Ramos (cell line): Measurements from ENCODE around the gene TRPV2.

Experiments used
- in situ Hi-C: fragments of 300-500 bp; cut with MboI; formaldehyde crosslinking; loops from one replicate; pipeline ENCODE4 v1.14.3; 2022; ENCODE audit warnings: low sequenced_read_pairs; ENCODE audit not compliant: unreplicated experiment

Gene TRPV2

DNA sequence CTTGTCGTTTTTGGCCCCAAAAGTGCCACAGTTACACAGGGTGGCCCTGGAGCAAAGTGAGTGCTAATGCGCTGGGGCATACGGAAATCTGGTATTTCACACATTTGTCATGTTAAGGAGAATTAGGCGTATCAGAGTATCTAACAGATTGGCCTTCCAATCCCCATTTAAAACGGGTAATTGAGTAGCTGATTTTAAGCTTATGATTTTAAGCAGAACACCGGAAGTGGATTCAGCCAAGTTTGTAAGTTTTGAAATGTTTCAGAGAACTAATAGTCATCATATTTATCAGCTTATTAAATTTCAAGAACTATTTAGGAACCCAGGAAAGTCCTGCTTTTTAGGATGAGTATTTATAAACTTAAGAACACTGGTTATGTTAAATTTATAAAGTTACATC, 57.2 kb downstream of the TRPV2 start:
- in situ Hi-C loops: no loop called here

DNA sequence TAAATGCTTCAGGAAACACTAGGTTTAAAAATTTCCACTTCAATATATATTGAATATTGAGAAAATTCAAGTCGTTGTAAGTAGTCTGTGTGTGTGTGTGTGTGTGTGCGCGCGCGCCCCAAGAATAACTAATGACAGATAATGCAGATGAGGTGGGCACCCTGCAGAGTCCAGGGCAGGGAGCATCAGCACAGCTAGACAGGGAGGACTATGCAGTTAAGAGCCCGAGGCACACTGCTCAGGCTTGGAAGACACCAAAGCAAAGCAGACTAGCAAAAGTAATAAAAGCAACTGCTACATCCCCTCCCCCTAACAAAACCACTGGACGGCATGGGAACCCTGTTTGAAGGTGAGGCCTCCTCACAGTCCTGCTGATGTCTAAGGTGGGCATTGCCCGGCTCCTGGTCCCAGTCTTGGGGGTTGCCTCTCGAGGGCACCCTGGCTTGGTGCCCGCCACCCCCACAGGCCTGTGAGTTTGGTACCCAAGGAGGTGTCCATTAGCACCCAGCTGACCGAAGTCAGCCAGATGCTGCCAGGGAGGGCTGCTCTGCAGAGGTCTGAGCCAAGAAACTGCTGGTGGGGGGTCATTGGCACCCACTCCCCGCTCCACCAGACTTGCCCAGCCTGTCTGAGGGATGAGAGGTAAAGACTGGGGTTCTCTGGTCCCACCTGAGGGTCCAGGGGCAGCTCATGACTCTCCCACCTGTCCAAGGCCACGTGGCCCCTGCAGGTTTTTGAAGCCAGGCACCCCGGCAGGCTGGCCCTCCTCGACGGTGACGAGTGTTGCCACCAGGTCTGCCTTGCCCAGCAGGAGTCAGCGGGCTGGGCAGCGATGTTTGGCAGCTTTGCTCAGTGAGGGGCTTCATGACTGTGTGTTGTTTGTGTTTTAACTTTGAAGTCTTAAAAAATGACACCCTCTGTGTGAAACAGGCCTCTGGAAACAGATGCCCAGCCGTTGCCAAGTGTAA, 58.0 kb downstream of the TRPV2 start:
- in situ Hi-C loops: no loop called here

GRCh38 chr17:16474012-16474725, 58.8 kb downstream of the TRPV2 start:
- in situ Hi-C loops: no loop called here

- in situ Hi-C loops: no loop called here
These were observed 59.9 kb downstream of the TRPV2 start for GRCh38 chr17:16475179-16475704.

DNA sequence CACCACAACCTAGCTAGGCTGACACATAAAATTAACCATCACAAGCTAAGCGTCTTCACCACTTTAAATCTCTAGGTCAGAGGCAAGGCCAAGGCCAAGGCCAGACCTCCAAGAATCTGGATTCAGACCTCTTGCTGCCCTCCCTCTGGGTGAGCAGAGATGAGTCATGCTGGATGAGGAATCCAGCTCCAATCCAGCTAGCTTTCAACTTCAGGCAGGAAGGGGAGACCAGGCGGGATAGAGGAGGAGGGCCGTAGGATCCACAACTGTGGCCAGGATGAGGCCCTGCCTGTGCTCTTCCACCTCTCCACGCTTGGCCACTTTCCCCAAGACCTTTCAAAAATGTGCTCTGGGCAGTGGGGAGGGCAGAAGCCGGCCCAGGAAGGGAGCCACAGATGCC, 61.9 kb downstream of the TRPV2 start:
- in situ Hi-C loops: no loop called here

DNA sequence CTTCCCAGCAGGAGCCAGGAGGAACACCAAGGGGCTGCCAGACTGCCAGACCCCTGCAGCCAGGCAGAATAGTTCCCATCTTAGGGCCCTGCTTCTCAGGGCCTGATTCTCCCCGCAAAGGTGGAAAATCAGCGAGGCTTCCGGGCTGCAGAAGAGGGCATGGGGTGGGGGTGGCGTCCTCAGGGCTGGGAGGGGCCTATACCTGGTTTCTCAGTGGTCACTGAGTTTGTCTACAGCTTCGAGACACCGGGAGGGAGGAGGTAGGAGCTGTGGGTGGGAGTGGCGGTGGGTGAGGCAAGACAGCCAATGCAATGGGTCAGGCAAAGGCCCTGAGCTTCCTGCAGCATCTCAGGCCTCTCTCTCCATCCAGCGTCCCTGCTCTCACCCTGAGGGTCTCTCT, 62.3 kb downstream of the TRPV2 start:
- in situ Hi-C loops: no loop called here

- in situ Hi-C loops: no loop called here
These were observed 63.3 kb downstream of the TRPV2 start for GRCh38 chr17:16478649-16479048.

DNA sequence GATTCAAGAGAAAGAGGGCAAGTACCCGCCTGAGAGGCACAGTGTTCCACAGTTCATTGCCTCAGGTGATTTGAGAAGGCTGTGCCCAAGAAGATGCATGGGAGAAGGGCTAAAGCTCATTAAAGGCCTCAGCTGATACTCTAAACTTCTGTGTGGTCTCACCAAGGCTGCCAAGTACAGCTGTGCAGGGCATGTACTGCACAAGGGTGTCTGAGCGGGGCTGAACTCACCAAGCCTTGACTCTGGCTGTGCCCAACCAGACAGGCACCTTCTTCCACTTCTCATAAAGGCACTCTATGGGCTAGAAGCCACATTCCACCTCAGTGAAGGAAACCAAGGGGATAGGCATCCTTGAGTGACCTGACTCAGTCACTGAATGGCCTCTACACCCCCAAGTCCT, 63.9 kb downstream of the TRPV2 start:
- in situ Hi-C loops: no loop called here

GRCh38 chr17:16480995-16481394, 65.6 kb downstream of the TRPV2 start:
- in situ Hi-C loops: no loop called here

DNA sequence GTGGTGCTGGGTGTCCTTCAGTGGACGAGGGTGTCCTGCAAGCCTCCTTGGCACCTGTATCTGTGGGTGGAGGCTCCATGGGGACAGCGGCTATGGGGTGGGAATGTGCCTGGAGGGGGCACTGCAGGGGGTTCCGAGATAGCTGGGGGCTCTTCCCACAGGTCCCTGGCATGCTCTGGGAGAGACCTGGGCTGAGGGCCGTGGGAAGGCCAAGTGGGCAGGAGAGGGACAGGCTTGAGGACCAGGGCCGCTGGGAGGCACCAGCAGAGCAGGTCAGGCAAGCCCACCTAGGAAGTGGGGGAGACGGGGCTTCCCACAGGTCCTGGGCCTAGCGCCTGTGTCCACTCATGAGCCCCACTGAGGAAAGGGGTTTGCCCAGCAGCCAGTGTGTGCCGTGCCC, 66.9 kb downstream of the TRPV2 start:
- in situ Hi-C loops: no loop called here

DNA sequence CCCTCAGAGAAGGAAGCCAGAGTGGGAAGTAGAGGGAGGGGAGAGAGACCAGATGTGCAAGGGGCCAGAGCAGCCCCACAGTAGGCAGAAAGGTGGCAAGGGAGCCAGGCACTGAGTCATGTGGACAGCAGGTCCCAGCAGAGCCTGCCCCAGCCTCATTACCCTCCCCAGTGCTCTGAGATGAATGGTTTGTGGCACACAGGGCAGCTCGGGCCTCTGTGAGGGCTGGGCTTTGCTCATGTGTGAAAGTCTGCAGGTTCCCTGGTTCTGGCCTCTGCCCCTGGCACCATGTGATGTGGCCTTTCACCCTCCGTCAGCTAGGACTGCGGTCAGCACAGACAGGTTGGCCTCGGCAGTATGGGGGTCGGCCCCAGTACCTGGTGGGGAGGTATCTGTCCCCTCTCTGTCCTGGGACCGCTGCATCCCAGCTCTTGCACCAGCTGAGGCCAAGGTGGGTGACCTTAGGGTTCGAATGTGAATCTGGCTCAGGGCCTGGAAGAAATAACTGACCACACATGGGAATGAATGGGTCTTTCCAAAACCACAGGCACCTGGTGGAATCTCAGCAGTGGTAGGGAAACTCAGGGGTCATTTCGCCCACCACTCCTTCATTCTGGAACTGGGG, 67.8 kb downstream of the TRPV2 start:
- in situ Hi-C loops: no loop called here

DNA sequence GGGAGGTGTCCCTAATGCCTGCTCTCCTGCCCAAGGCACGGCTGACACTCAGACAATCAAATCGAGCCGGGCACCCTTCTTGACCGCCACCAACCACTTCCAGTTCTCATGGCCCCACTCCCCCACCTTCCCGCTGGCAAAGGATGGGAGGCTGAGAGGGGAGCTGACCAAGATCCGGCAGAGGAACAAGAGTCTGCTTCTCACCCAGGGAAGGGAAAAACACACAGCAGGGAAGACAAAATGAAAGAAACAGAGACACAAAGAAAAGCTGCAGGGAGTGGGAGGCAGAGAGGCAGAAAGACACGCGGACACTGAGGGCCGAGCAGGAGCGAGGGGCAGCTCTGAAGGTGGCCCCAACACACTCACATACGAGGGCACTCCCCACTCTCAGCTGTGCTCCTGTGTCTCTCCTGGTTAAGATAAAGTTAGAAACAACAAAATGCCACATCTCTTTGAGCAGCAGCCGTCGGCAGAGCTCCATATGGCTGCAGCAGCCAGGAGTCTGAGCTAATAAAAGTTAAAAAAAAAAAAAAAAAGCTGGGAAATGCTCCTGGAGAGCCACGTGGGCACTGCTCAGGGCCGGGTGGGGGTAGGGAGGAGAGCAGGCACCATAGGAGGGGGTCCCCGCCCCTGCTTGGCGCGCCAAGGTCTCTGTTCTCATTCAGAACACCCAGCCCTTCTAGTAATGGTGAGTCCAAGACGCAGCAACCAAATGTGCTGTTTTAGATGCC, 69.2 kb downstream of the TRPV2 start:
- in situ Hi-C loops: no loop called here
